SU-DHL-6 (cell line): ENCODE measurements around the gene OTOS.

Experiments
- EZH2phosphoT487 ChIP-seq: fragments of 200-600 bp; sonication (generic), shearing (Covaris generic); conservative IDR thresholded peaks from 2 replicates; pipeline ENCODE4 v1.6.1; 2018; ENCODE audit warnings: mild to moderate bottlenecking, antibody characterized with exemption, low read length, moderate library complexity, mixed read lengths
- TF ChIP-seq, protein P1 (sequence below): fragments of 200-600 bp; sonication (generic); IDR thresholded peaks from one replicate; pipeline ENCODE4 v1.5.1; 2017; ENCODE audit warnings: antibody characterized with exemption, mild to moderate bottlenecking, low read length, moderate library complexity; ENCODE audit not compliant: insufficient read depth, poor library complexity, severe bottlenecking

DNA sequence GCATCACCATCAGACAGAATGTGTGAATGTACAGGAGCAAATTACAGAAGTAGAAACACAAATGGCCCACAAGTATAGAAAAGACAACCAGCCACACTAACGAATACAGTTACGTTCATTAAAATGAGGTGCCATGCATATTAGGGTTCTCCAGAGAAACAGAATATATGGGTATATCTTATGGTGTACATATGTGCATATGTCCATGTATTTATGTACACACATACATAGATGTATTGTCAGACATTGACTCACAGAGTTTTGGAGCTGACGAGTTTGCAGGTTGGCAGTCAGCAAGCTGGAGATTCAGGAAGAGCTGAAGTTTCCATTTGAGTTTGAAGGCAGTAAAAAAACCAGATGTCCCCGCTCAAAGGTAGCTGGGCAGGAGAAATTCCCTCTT lies 37.3 kb downstream of the OTOS start:
- TF ChIP-seq, protein P1, sequence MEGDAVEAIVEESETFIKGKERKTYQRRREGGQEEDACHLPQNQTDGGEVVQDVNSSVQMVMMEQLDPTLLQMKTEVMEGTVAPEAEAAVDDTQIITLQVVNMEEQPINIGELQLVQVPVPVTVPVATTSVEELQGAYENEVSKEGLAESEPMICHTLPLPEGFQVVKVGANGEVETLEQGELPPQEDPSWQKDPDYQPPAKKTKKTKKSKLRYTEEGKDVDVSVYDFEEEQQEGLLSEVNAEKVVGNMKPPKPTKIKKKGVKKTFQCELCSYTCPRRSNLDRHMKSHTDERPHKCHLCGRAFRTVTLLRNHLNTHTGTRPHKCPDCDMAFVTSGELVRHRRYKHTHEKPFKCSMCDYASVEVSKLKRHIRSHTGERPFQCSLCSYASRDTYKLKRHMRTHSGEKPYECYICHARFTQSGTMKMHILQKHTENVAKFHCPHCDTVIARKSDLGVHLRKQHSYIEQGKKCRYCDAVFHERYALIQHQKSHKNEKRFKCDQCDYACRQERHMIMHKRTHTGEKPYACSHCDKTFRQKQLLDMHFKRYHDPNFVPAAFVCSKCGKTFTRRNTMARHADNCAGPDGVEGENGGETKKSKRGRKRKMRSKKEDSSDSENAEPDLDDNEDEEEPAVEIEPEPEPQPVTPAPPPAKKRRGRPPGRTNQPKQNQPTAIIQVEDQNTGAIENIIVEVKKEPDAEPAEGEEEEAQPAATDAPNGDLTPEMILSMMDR: no peak
- no peak for TF ChIP-seq EZH2phosphoT487
